Sigmoid colon (tissue), 4 donors: Measurements from ENCODE around the gene SLC13A3.

Source experiments
- EP300 ChIP-seq, 4 donors: sonication (generic); formaldehyde crosslinking; IDR thresholded peaks; one replicate each; pipeline ENCODE4 v1.6.1; 2017; ENCODE audit warnings: antibody characterized with exemption in 4 of 4
- POLR2A ChIP-seq, 2 donors: fragments of 450-650 bp; IDR thresholded peaks; one replicate each; pipeline ENCODE4 v1.6.1; 2016; ENCODE audit warnings: antibody characterized with exemption in 2 of 2, mild to moderate bottlenecking in 2 of 2, moderate library complexity in 2 of 2
- POLR2AphosphoS5 ChIP-seq, 4 donors: sonication (generic); formaldehyde crosslinking; IDR thresholded peaks; one replicate each; pipeline ENCODE4 v1.6.1; 2017; ENCODE audit warnings: antibody characterized with exemption in 4 of 4
- TF ChIP-seq, protein P1 (sequence below), 4 experiments: fragments of 450-650 bp in 3 of 4; fragments of 200-600 bp in 1 of 4; IDR thresholded peaks; one replicate each; pipeline ENCODE4 v1.5.1; 2016 to 2019; ENCODE audit warnings: antibody characterized with exemption in 4 of 4, mild to moderate bottlenecking in 3 of 4, moderate library complexity in 2 of 4

DNA sequence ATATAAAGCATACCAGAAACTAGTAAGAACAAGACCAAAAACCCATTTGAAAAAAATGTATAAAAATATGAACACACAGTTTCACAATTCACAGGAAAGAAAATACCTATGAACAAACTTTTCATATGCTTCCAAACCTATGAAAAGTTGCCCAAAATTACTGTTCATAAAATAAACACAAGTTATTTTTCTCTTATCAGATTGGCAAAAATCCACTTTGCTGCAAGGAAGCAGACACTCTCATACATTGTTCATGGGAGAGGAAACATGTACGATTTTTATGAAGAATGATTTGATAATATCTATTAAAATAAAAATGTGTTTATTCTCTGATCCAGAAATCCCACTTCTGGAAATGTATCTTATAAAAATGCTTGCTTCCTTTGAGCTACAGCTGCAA lies 60.8 kb downstream of the SLC13A3 start:
- TF ChIP-seq POLR2A (IDR thresholded peaks at IDR 0.05) (no peak), POLR2AphosphoS5 (IDR thresholded peaks at IDR 0.05) (no peak), EP300 (IDR thresholded peaks at IDR 0.05) (no peak)
- TF ChIP-seq, protein P1, sequence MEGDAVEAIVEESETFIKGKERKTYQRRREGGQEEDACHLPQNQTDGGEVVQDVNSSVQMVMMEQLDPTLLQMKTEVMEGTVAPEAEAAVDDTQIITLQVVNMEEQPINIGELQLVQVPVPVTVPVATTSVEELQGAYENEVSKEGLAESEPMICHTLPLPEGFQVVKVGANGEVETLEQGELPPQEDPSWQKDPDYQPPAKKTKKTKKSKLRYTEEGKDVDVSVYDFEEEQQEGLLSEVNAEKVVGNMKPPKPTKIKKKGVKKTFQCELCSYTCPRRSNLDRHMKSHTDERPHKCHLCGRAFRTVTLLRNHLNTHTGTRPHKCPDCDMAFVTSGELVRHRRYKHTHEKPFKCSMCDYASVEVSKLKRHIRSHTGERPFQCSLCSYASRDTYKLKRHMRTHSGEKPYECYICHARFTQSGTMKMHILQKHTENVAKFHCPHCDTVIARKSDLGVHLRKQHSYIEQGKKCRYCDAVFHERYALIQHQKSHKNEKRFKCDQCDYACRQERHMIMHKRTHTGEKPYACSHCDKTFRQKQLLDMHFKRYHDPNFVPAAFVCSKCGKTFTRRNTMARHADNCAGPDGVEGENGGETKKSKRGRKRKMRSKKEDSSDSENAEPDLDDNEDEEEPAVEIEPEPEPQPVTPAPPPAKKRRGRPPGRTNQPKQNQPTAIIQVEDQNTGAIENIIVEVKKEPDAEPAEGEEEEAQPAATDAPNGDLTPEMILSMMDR (IDR thresholded peaks at IDR 0.05), result no peak
